ENCODE data around the gene DIAPH3. TPM values are rescaled to one million over a fixed set of nuclear protein-coding genes. Genes with fewer than 3 reads are reported as not detected.

DIAPH3 gene
- total RNA-seq, 1 donor from 2014 or later, result 4.6 TPM

GRCh38 chr13:59950266-59950665, 213.5 kb downstream of the DIAPH3 start:
- no peaks in the 10 kb centered on the region for H3K4me1 ChIP-seq
- H3K27me3 ChIP-seq, result no peaks in the 10 kb centered on the region
- ATAC-seq, result no peak
- no peak overlapping the region for H3K27ac ChIP-seq
- no peaks in the 10 kb centered on the region for H3K36me3 ChIP-seq
- no peaks in the 10 kb centered on the region for H3K9me3 ChIP-seq
- DNase-seq, result no peak
- intact Hi-C loops (cut with DNase I), result no loop called here
- TF ChIP-seq CTCF (IDR thresholded peaks at IDR 0.05), result no peak
- no peak overlapping the region for H3K4me3 ChIP-seq

GRCh38 chr13:59948686-59949085, 215.0 kb downstream of the DIAPH3 start:
- no peak for DNase-seq
- Histone ChIP-seq H3K36me3 (no peaks in the 10 kb centered on the region), H3K4me3 (no peak overlapping the region), H3K4me1 (no peaks in the 10 kb centered on the region), H3K27me3 (no peaks in the 10 kb centered on the region), H3K27ac (no peak overlapping the region), H3K9me3 (no peaks in the 10 kb centered on the region)
- TF ChIP-seq CTCF (IDR thresholded peaks at IDR 0.05), result no peak
- intact Hi-C loops (cut with DNase I), result no loop called here
- ATAC-seq, result no peak

GRCh38 chr13:59946944-59947343, 216.8 kb downstream of the DIAPH3 start:
- Histone ChIP-seq H3K9me3 (no peaks in the 10 kb centered on the region), H3K27ac (no peak overlapping the region), H3K4me1 (no peaks in the 10 kb centered on the region), H3K27me3 (no peaks in the 10 kb centered on the region), H3K4me3 (no peak overlapping the region), H3K36me3 (no peaks in the 10 kb centered on the region)
- no peak for TF ChIP-seq CTCF (IDR thresholded peaks at IDR 0.05)
- DNase-seq (no peak), ATAC-seq (peak; percentile 46)
- intact Hi-C loops (cut with DNase I), result no loop called here

GRCh38 chr13:59931621-59932020, 232.1 kb downstream of the DIAPH3 start:
- no peak for DNase-seq
- Histone ChIP-seq H3K4me1 (no peaks in the 10 kb centered on the region), H3K36me3 (no peaks in the 10 kb centered on the region), H3K27me3 (no peaks in the 10 kb centered on the region), H3K4me3 (no peak overlapping the region), H3K27ac (no peak overlapping the region), H3K9me3 (no peaks in the 10 kb centered on the region)
- ATAC-seq, result no peak
- intact Hi-C loops (cut with DNase I), result no loop called here
- no peak for TF ChIP-seq CTCF (IDR thresholded peaks at IDR 0.05)

DNA sequence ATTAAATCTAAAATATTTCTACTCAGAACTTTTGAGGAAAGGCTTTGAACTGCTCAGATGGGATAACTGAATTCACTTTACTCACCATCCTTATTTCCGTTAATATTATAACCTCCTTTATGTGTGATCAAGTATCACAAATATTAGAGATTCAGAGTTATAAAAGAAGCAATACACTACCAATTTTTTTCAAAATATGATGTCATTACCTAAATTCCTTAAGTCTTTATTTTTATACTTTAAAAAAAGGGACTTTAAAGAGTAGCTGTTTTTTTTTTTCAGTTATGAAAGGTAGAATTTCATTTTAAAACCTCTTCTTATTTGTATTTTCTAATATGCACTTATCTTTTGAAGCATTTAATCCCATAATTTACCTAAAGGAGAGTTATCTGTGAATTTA, 239.5 kb downstream of the DIAPH3 start:
- ATAC-seq, result no peak
- H3K9me3 ChIP-seq, result no peaks in the 10 kb centered on the region
- H3K27ac ChIP-seq, result no peak overlapping the region
- DNase-seq, result no peak
- H3K36me3 ChIP-seq, result no peaks in the 10 kb centered on the region
- H3K4me1 ChIP-seq, result no peaks in the 10 kb centered on the region
- H3K4me3 ChIP-seq, result no peak overlapping the region
- TF ChIP-seq CTCF (IDR thresholded peaks at IDR 0.05), result no peak
- intact Hi-C loops (cut with DNase I), result no loop called here
- no peaks in the 10 kb centered on the region for H3K27me3 ChIP-seq

DNA sequence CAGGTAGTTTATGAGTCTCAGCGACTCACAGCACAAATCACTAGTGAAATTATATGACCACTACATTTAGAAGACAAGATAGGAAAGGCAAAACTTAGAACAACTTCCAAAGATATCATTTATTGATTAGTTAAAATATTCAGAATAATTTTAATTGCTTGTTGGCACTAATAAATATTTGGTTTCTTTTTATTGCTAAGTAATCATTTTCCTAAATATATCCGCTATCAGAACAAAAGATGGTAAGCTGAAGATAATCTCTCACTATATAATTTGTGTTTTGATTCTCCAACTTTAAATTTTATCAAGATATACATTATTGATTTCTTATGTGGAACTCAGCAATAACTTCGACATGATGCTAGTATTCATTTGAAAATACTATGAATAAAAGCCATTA, 248.5 kb downstream of the DIAPH3 start:
- Histone ChIP-seq H3K4me3 (no peak overlapping the region), H3K4me1 (no peaks in the 10 kb centered on the region), H3K36me3 (no peaks in the 10 kb centered on the region), H3K27ac (no peak overlapping the region), H3K27me3 (no peaks in the 10 kb centered on the region), H3K9me3 (no peaks in the 10 kb centered on the region)
- intact Hi-C loops (cut with DNase I), result no loop called here
- DNase-seq (no peak), ATAC-seq (no peak)
- no peak for TF ChIP-seq CTCF (IDR thresholded peaks at IDR 0.05)

All from upper lobe of right lung (tissue), 1 donor.